ENCODE results near the gene GRK4.

Gene GRK4

DNA sequence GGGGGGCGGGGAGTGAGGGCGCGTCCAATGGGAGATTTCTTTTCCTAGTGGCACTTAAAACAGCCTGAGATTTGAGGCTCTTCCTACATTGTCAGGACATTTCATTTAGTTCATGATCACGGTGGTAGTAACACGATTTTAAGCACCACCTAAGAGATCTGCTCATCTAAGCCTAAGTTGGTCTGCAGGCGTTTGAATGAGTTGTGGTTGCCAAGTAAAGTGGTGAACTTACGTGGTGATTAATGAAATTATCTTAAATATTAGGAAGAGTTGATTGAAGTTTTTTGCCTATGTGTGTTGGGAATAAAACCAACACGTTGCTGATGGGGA is 112.2 kb downstream of the GRK4 start:
- TF ChIP-seq, protein P1, sequence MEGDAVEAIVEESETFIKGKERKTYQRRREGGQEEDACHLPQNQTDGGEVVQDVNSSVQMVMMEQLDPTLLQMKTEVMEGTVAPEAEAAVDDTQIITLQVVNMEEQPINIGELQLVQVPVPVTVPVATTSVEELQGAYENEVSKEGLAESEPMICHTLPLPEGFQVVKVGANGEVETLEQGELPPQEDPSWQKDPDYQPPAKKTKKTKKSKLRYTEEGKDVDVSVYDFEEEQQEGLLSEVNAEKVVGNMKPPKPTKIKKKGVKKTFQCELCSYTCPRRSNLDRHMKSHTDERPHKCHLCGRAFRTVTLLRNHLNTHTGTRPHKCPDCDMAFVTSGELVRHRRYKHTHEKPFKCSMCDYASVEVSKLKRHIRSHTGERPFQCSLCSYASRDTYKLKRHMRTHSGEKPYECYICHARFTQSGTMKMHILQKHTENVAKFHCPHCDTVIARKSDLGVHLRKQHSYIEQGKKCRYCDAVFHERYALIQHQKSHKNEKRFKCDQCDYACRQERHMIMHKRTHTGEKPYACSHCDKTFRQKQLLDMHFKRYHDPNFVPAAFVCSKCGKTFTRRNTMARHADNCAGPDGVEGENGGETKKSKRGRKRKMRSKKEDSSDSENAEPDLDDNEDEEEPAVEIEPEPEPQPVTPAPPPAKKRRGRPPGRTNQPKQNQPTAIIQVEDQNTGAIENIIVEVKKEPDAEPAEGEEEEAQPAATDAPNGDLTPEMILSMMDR (IDR thresholded peaks at IDR 0.05; ENCODE audit: borderline replicate concordance, control extremely low read depth, extremely low read depth, insufficient read depth, missing control alignments), result no peak
- in situ Hi-C loops (cut with MboI; ENCODE audit: low sequenced_read_pairs, unreplicated experiment), result no loop called here
- DNase-seq (ENCODE audit: low spot score), result no peak

DNA sequence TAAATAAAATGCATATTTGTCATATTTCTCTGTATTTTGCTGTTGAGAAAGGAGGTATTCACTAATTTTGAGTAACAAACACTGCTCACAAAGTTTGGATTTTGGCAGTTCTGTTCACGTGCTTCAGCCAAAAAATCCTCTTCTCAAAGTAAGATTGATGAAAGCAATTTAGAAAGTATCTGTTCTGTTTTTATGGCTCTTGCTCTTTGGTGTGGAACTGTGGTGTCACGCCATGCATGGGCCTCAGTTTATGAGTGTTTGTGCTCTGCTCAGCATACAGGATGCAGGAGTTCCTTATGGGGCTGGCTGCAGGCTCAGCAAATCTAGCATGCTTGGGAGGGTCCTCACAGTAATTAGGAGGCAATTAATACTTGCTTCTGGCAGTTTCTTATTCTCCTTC is 114.4 kb downstream of the GRK4 start:
- TF ChIP-seq, protein P1 (IDR thresholded peaks at IDR 0.05; ENCODE audit: borderline replicate concordance, control extremely low read depth, extremely low read depth, insufficient read depth, missing control alignments), result no peak
- in situ Hi-C loops (cut with MboI; ENCODE audit: low sequenced_read_pairs, unreplicated experiment), result no loop called here
- DNase-seq (ENCODE audit: low spot score), result peak; percentile 59

DNA sequence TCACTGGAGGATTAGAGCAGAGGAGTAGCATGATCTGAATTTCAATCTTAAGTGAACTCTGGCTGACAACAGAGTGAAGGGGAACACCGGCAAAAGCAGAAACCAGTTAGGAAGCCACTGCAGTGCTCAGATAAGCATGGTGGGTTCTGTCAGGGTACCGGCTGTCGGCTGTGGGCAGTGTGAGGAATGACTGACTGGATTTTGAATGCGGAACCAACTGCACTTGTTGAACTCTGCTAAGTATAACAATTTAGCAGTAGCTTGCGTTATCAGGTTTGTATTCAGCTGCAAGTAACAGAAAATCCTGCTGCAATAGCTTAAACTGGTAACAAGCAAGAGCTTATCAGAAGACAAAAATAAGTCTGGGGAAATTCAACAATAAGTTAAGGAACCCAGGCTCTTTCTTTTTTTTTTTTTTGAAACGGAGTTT is 116.3 kb downstream of the GRK4 start:
- DNase-seq (ENCODE audit: low spot score), result peak; percentile 34
- in situ Hi-C loops (cut with MboI; ENCODE audit: low sequenced_read_pairs, unreplicated experiment), result no loop called here
- TF ChIP-seq, protein P1 (IDR thresholded peaks at IDR 0.05; ENCODE audit: borderline replicate concordance, control extremely low read depth, extremely low read depth, insufficient read depth, missing control alignments), result no peak

DNA sequence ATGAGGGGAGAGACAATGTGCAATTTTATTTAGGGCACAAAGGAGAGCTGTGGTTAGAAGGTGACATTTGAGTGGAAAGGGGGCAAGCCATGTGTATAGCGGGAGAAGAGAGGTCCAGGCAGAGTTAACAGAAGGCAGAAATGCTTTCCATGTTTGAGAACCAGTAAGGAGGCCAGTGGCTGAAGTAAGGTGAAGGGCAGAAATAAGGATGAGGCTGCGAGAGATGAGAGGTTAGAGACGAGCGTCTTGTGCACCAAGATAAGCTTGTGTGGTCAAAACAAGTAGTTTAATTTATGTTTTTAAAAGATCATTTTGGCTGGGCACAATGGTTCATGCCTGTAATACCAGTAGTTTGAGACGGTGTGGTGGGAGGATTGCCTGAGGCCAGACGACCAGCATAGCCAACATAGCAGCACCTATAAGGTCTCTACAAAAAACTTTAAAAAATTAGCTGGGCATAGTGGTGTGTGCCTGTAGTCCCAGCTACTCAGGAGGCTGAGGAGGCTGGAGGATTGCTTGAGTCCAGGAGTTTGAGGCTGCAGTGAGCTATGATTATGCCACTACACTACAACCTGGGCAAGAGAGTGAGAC is 119.6 kb downstream of the GRK4 start:
- in situ Hi-C loops (cut with MboI; ENCODE audit: low sequenced_read_pairs, unreplicated experiment), result no loop called here
- DNase-seq (ENCODE audit: low spot score), result no peak
- TF ChIP-seq, protein P1 (IDR thresholded peaks at IDR 0.05; ENCODE audit: borderline replicate concordance, control extremely low read depth, extremely low read depth, insufficient read depth, missing control alignments), result no peak

DNA sequence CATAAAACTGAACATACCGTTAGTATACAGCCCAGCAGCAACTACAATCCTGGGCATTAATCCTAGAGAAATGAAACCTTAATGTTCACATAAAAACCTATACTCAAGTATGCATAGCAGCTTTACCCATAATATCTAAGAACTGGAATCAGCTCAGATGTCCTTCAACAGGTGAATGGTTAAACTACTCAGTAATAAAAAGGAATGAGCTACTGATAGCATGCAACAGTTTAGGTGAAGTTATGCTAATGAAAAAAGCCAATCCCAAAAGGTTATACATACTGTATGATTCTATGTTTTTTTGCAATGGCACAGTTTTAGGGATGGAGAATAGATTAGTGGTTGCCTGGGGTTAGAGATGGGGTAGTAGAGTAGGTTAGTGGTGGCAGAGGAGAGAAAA is 120.4 kb downstream of the GRK4 start:
- TF ChIP-seq, protein P1 (IDR thresholded peaks at IDR 0.05; ENCODE audit: borderline replicate concordance, control extremely low read depth, extremely low read depth, insufficient read depth, missing control alignments), result no peak
- DNase-seq (ENCODE audit: low spot score), result no peak
- in situ Hi-C loops (cut with MboI; ENCODE audit: low sequenced_read_pairs, unreplicated experiment), result no loop called here

DNA sequence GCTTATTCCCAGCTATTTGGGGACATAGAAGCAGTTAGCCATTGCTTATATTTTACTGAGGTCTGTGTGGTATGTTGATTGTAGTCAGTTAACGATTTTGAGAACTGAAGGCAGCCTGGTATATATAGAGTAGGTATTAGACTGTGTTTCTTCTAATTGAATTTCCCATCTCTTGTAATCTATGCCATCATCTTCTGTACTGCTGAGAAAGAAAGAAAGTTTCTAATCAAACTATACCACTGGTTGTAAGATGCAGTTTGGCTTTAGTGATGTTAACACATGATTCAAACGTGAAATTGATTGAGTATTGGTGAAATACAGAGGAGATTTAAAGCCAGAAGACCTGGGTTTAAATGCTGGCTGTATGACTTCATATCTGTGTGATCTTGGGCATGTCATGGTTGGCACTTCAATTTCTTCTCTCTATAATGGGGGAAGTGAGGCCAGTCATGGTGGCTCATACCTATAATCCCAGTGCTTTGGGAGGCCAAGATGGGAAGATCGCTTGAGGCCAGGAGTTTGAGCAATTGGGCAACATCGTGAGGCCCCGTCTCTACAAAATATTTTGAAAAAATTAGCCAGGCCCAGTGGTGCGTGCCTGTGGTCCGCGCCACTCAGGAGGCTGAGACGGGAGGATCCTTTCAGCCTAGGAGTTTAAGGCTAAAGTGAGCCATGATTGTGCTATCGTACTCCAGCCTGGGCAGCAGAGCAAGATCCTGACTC is 122.7 kb downstream of the GRK4 start:
- no peak for DNase-seq (ENCODE audit: low spot score)
- in situ Hi-C loops (cut with MboI; ENCODE audit: low sequenced_read_pairs, unreplicated experiment), result no loop called here
- TF ChIP-seq, protein P1 (IDR thresholded peaks at IDR 0.05; ENCODE audit: borderline replicate concordance, control extremely low read depth, extremely low read depth, insufficient read depth, missing control alignments), result no peak
